ENCODE measurements around the gene ELAVL1.

DNA sequence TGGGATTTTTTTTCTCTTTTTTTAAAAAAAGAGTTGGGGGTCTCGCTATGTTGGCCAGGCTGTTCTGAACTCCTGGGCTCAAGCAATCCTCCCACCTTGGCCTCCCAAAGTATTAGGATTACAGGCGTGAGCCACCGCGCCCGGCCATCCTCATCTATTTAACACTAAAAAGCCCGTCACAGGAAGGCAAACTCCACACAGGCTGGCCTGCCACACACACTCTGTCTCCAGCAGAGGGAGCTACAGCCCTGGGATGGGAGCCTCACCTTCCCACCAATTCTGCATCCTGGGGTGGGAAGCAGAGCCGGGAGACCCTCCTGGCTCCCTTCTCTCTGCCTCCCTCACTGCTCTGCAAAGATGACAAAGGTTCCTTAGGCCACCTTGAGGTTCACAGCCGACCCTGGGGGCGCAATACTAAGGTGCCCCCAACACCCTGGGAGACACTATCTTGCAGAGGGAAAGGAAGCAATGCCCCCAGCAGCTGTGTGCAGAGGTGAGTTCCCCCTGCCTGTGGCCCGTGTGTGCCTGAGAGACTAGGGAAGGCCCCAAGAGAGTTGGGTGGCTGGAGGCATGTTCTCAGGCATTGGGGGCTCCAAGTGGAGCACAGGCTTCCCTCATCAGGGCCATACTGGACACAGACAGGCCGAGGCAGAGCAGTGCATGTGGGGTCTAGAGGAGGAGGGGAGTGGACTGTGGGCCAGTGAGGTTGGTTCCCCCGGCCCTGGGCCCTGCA is 34.6 kb downstream of the ELAVL1 start:
- no peak for TF ChIP-seq EZH2 (IDR thresholded peaks at IDR 0.05; ENCODE audit: low read length, unreplicated experiment)
- TF ChIP-seq, protein P1, sequence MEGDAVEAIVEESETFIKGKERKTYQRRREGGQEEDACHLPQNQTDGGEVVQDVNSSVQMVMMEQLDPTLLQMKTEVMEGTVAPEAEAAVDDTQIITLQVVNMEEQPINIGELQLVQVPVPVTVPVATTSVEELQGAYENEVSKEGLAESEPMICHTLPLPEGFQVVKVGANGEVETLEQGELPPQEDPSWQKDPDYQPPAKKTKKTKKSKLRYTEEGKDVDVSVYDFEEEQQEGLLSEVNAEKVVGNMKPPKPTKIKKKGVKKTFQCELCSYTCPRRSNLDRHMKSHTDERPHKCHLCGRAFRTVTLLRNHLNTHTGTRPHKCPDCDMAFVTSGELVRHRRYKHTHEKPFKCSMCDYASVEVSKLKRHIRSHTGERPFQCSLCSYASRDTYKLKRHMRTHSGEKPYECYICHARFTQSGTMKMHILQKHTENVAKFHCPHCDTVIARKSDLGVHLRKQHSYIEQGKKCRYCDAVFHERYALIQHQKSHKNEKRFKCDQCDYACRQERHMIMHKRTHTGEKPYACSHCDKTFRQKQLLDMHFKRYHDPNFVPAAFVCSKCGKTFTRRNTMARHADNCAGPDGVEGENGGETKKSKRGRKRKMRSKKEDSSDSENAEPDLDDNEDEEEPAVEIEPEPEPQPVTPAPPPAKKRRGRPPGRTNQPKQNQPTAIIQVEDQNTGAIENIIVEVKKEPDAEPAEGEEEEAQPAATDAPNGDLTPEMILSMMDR (conservative IDR thresholded peaks at IDR 0.05; ENCODE audit: low read depth, low read length): peak; percentile 98
